Measurements from ENCODE around the gene CD3E.

CD3E gene

DNA sequence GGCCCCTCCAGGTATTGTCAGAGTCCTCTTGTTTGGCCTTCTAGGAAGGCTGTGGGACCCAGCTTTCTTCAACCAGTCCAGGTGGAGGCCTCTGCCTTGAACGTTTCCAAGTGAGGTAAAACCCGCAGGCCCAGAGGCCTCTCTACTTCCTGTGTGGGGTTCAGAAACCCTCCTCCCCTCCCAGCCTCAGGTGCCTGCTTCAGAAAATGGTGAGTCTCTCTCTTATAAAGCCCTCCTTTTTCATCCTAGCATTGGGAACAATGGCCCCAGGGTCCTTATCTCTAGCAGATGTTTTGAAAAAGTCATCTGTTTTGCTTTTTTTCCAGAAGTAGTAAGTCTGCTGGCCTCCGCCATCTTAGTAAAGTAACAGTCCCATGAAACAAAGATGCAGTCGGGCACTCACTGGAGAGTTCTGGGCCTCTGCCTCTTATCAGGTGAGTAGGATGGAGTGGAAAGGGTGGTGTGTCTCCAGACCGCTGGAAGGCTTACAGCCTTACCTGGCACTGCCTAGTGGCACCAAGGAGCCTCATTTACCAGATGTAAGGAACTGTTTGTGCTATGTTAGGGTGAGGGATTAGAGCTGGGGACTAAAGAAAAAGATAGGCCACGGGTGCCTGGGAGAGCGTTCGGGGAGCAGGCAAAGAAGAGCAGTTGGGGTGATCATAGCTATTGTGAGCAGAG lies at the start of gene CD3E:
TSS of gene CD3E (plus strand) at position 163 of the 681 bp plus-strand sequence. CDS start at position 386, 223 bp downstream.
- no peak for DNase-seq (ENCODE audit: low read depth)
- TF ChIP-seq, protein P1, sequence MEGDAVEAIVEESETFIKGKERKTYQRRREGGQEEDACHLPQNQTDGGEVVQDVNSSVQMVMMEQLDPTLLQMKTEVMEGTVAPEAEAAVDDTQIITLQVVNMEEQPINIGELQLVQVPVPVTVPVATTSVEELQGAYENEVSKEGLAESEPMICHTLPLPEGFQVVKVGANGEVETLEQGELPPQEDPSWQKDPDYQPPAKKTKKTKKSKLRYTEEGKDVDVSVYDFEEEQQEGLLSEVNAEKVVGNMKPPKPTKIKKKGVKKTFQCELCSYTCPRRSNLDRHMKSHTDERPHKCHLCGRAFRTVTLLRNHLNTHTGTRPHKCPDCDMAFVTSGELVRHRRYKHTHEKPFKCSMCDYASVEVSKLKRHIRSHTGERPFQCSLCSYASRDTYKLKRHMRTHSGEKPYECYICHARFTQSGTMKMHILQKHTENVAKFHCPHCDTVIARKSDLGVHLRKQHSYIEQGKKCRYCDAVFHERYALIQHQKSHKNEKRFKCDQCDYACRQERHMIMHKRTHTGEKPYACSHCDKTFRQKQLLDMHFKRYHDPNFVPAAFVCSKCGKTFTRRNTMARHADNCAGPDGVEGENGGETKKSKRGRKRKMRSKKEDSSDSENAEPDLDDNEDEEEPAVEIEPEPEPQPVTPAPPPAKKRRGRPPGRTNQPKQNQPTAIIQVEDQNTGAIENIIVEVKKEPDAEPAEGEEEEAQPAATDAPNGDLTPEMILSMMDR (conservative IDR thresholded peaks at IDR 0.05; ENCODE audit: control insufficient read depth, insufficient read depth, low read depth, low read length): no peak
- H3K4me3 ChIP-seq (ENCODE audit: control insufficient read depth, low read depth, low read length): no peak within 1 kb of the TSS

DNA sequence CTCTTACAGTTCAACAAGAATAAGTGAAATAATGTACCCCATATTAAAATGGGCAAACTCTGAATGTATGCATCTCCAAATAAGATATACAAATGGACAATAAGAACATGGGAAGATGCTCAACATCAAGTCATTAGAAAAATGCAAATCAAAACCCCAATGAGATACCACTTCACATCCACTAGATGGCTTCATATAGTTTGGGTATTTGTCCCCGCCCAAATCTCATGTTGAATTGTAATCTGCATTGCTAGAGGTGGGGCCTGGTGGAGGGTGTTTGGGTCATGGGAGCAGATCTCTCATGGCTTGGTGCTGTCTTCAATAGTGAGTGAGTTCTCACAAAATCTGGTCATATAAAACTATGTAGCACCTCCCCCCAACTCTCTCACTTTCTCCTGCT lies 46.1 kb upstream of the CD3E start:
- peak; percentile 3 for DNase-seq (ENCODE audit: low read depth)
- TF ChIP-seq, protein P1 (conservative IDR thresholded peaks at IDR 0.05; ENCODE audit: control insufficient read depth, insufficient read depth, low read depth, low read length): peak; percentile 20
- no peak overlapping the region for H3K4me3 ChIP-seq (ENCODE audit: control insufficient read depth, low read depth, low read length)

DNA sequence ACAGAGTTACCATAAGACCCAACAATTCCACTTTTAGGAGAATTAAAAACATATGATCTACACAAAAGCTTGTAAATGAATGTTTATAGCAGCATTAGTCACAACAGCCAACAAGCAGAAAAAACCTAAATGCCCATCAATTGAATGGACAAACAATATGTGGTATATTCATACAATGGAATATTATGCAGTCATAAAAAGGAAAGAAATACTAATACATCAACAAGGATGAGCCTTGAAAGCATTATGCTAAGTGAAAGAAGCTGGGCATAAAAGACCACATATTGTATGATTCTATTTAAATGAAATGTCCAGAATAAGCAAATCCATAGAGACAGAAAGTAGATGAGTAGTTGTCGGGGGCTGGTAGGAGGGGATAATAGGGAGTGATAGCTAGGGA lies 45.4 kb upstream of the CD3E start:
- TF ChIP-seq, protein P1 (conservative IDR thresholded peaks at IDR 0.05; ENCODE audit: control insufficient read depth, insufficient read depth, low read depth, low read length): no peak
- DNase-seq (ENCODE audit: low read depth): no peak
- no peak overlapping the region for H3K4me3 ChIP-seq (ENCODE audit: control insufficient read depth, low read depth, low read length)

DNA sequence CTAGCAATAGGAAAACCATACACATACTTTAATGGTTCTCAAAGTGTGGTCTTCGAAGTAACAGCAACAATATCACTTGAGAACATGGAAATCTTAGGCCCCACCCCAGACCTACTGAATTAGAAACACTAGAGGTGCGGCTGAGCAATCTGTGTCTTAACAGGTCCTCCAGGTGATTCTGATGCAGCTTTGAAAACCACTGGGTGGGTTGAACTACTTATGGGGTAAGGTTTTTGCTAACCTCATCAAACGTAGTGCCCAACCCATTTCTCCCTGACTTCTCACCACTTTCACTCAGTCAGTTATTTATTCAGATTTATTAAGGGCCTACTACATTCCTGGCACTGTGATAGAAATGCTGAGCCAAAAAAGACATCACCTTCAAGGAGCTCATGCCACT lies 44.2 kb upstream of the CD3E start:
- TF ChIP-seq, protein P1 (conservative IDR thresholded peaks at IDR 0.05; ENCODE audit: control insufficient read depth, insufficient read depth, low read depth, low read length): no peak
- no peak overlapping the region for H3K4me3 ChIP-seq (ENCODE audit: control insufficient read depth, low read depth, low read length)
- DNase-seq (ENCODE audit: low read depth): no peak

DNA sequence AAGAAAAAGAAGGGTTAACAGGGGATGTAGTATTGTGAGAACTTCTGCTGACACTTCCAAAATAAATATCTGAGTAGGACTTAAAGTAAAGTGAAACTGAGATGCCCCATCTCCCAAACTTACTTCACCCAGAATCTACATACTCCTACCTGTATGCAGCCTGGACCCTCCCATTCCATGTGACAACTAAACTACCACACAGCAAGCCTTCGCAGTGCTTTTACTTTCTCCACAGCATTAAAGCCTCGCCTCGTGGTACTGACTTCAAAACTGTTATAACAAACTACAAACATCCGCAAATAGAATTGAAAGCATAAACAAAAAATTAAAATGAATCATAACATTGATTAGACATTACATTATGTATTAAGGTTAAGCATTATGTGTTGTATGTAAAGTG lies 41.4 kb upstream of the CD3E start:
- DNase-seq (ENCODE audit: low read depth): no peak
- TF ChIP-seq, protein P1 (conservative IDR thresholded peaks at IDR 0.05; ENCODE audit: control insufficient read depth, insufficient read depth, low read depth, low read length): no peak
- no peak overlapping the region for H3K4me3 ChIP-seq (ENCODE audit: control insufficient read depth, low read depth, low read length)

DNA sequence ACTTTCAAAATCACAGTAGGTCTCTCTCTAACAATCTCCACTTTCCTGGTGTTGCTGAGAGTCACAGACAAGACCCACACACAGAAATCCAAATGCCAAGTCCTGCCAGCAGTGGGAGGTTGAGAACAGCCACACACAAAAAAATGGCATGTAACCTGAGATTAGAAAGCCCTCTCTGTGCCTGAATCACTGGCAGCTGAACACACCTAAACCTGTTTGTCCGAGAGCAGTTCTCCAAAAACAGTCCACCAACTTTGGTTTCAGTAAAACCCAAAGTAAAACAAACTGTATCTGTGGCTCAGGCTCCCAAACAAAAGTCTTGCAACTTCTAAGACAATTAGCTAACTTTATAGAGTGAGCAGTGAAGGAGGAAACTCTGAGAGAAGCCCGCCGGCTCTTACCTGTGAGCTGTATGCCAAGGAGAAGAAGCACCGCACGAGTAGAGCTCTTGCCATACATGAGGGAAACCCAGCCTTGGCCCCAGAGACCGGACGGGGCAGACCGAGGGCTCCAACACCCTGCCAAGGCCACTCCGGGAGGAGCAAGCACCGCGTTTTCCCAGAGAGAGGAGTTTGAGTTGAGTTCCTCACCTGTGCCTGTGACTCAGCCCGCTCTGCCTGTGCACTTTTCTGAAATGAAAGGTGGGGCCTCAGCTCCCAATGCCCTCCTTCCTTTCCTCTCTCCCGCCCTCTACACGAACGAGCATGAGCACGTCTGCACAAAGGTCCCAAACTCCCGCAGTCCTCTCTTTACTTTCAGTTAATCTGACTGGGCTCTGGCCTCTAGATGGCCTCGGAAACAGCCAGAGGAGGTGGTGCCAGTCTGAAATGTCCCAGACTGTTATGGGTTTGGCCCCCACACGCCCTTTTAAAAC lies 40.6 kb upstream of the CD3E start, which contains the start of gene MPZL2:
TSS of gene MPZL2 (minus strand) at position 603 of the 874 bp plus-strand sequence. CDS start at position 459, 144 bp downstream.
- H3K4me3 ChIP-seq (ENCODE audit: control insufficient read depth, low read depth, low read length): no peak within 1 kb of the TSS
- TF ChIP-seq, protein P1 (conservative IDR thresholded peaks at IDR 0.05; ENCODE audit: control insufficient read depth, insufficient read depth, low read depth, low read length): no peak
- DNase-seq (ENCODE audit: low read depth): no peak

Data from fibroblast of mammary gland (primary cell).